ENCODE results near the gene ATOSB.

The ATOSB gene

GRCh38 chr9:35089434-35089833, 26.2 kb downstream of the ATOSB start:
- H3K4me3 ChIP-seq (ENCODE audit: low read depth, low read length) = no peak overlapping the region

DNA sequence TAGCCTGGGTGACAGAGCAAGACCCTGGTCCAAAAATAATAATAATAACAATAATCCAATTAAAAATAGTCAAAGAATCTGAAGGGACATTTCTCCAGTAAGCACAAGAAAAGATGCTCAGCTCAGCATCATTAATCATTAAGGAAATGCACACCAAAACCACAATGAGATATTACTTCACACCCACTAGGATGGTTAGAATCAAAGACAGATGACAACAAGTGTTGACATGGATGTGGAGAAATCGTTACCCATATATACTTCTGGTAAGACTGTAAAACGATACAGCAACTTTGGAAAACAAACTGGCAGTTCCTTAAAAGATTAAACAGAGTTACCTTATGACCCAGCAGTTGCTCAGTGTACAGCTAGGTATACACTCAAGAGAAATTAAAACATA, 30.6 kb downstream of the ATOSB start:
- H3K4me3 ChIP-seq (ENCODE audit: low read depth, low read length) = no peak overlapping the region

GRCh38 chr9:35079426-35080341, 36.0 kb downstream of the ATOSB start, which contains the start of gene FANCG:
FANCG (minus strand) TSS chr9:35079942; CDS start chr9:35079524, 418 bp downstream.
- peak within 1 kb of the TSS; percentile 86 for H3K4me3 ChIP-seq (ENCODE audit: low read depth, low read length)

DNA sequence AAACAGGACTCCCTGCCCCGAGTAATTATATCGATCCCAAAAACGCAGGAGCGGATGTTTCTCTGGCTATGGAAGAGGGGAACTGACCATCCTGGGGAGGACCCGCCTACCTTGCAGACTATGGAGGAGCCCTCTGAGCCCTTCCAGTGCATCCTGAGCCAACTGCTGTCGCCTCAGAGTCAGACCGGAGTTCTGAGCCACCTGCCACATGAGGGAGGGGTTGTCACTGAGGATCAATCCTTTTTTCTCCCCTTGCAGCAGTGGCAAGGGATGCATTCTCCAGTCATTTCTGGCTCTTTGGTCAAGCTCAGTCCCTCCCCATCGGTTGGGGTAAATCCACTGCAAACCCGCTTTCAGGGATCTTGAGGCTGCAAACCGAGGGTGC, 36.6 kb downstream of the ATOSB start:
- H3K4me3 ChIP-seq (ENCODE audit: low read depth, low read length) = peak overlapping the region; percentile 86

- no peak overlapping the region for H3K4me3 ChIP-seq (ENCODE audit: low read depth, low read length)
These were observed 37.6 kb downstream of the ATOSB start for GRCh38 chr9:35078066-35078465.

DNA sequence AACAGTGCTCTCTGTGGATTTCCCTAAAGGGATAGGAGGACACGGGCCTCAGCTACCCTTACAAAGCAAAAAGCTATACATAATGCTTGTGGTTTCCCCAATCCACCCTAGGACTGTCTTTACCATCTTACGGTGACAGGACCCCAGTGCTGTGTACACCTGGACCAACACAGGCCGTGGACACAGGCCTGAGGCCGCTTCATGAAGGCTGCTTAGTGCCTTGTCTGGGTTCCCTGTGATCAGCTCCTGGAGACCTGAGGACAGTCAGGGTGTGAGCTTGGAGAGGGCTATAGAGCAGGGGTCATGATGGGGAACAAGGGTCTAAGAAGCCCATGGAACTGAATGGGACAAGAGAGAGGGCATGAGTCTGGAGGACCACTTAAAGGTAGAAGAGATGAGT, 38.8 kb downstream of the ATOSB start:
- H3K4me3 ChIP-seq (ENCODE audit: low read depth, low read length) = no peak overlapping the region

GRCh38 chr9:35075358-35075757, 40.3 kb downstream of the ATOSB start:
- H3K4me3 ChIP-seq (ENCODE audit: low read depth, low read length) = no peak overlapping the region

DNA sequence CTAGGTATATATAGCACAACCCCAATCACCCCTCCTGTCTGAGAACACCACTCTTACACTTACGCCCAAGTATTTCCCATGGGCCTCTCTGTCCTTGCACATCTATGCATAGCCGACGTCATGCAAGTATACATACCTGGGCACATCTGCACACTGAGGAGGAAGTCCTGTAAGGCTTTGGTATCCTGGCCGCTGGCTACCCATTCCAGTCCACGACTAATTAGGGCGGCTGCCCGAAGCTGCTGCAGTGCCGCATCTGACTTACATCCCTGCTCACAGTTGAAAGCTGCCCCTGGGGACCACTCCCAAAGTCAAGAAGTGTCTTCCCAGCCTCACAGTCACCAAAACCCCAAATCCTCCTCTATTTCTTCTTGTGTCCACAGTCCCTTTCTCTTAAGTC, 40.9 kb downstream of the ATOSB start:
- no peak overlapping the region for H3K4me3 ChIP-seq (ENCODE audit: low read depth, low read length)

GRCh38 chr9:35074141-35074540, 41.5 kb downstream of the ATOSB start:
- H3K4me3 ChIP-seq (ENCODE audit: low read depth, low read length) = no peak overlapping the region

DNA sequence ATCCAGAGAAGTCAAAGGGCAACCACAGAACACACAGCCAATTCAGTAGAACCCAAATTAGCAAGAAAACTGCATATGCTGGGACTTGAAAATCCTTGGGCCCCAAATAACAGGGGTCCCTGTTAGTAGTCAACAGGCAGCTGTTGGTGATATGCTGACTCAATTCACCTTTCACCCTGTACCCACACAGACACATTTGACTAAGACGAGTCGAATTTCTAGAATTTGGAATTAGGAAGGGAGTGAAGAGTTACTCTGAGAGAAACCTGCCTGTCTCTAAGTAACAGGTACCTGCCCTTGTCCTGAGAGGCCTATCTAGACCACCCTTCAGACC, 42.4 kb downstream of the ATOSB start:
- H3K4me3 ChIP-seq (ENCODE audit: low read depth, low read length) = no peak overlapping the region

GRCh38 chr9:35072461-35073278, 43.0 kb downstream of the ATOSB start, which contains the start of gene VCP:
VCP (minus strand) TSS chr9:35072625; CDS start chr9:35072353, 272 bp downstream.
- peak within 1 kb of the TSS; percentile 96 for H3K4me3 ChIP-seq (ENCODE audit: low read depth, low read length)

DNA sequence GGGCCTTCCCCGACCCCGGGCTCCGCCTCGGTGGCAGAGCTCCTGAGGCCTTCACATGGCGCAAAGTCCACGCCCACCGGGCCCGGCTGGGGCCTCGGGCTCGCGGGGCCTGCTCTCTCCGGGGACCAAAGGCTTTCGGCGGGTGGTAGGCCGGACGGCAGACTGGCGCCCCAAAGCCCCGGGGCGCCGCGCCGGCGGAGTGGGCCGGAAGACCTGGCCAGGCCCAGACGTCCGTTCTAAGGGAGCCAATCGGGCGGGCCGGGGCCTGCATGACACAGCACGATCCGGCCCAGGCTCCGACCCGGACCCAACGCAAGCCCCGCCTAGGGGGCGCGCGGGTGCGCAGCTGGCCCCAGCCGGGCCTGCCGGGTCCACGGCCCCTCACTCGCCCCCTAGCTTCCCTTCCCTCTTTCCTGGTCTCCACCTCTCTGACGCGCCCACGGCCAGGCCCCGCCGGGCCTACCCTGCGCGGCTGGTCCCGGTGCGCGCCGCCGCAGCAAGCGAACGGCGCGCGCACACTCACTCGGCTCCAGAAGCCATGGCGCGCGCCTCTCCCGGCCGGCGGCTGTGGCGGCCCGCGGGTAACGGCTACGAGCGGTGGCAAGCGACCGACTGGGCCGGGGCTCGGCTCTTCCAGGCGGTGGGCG, 43.7 kb downstream of the ATOSB start:
- H3K4me3 ChIP-seq (ENCODE audit: low read depth, low read length) = peak overlapping the region; percentile 96

DNA sequence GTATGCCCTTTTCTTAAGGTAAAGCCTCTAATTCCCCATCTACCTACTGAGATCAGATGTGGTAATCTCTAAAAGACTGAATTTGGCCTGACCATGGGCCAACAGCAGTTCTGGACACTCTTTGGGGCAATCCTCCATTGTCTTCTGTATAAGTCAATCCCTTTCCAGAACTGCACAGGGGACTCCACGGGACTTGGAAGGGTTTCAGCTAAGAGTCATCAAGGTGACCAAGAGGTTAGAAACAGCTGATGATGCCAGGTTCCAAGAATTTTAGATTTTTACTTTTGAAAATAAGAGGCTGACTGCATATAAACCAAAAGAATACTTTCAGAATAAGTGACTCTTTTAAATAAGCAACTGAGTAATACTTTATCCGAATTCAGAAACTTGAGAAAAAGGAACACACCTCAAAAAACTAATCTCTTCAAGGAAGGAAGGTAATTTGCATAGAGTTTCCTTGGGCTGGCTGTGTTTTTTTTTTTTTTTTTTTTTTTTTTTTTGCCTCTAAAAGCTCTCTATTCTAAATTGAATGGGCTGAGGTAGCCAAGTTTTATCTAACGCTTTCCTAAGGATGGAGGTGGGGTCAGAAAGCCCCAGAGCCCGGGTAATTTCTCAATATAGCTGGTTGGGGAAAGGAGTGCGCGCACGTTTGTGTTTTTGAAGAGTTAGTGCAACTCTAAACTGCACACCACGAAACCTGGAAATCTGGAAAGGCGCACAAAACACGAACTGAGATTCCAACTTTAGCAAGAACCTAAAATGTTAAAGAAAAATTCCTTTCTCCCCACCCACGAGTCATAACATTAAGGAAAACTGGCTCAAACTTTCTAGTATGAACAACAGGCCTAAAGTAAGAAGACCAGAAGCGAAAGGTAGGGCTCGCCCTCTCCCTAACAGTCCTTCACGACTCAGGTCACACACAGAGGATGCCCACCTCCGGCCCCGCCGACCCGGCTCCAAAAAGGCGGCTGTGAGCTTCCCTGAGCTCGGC, 44.5 kb downstream of the ATOSB start:
- peak overlapping the region; percentile 96 for H3K4me3 ChIP-seq (ENCODE audit: low read depth, low read length)

- H3K4me3 ChIP-seq (ENCODE audit: low read depth, low read length) = no peak overlapping the region
These were observed 46.6 kb downstream of the ATOSB start for GRCh38 chr9:35069020-35069419.

- no peak overlapping the region for H3K4me3 ChIP-seq (ENCODE audit: low read depth, low read length)
These were observed 48.6 kb downstream of the ATOSB start for GRCh38 chr9:35067056-35067455.

GRCh38 chr9:35060548-35061207, 55.0 kb downstream of the ATOSB start:
- no peak overlapping the region for H3K4me3 ChIP-seq (ENCODE audit: low read depth, low read length)

GRCh38 chr9:35059438-35059837, 56.2 kb downstream of the ATOSB start:
- no peak overlapping the region for H3K4me3 ChIP-seq (ENCODE audit: low read depth, low read length)

GRCh38 chr9:35057271-35057620, 58.4 kb downstream of the ATOSB start:
- no peak overlapping the region for H3K4me3 ChIP-seq (ENCODE audit: low read depth, low read length)

- no peak overlapping the region for H3K4me3 ChIP-seq (ENCODE audit: low read depth, low read length)
These were observed 58.9 kb downstream of the ATOSB start for GRCh38 chr9:35056571-35057270.

Measured in iPS-11a (cell line).